SK-N-SH treated with all-trans-retinoic acid at 6 μM for 48 hours (cell line): ENCODE measurements around the gene KPTN.

ENCODE experiments used
- ATAC-seq: fragments of 200-7000 bp; cut with Tn5 transposase; 3 replicates; pipeline ENCODE4 v1.9.1; 2020; ENCODE audit warnings: mild to moderate bottlenecking, moderate library complexity
- ARNTL ChIP-seq: fragments of 450-650 bp; formaldehyde crosslinking; IDR thresholded peaks from 2 replicates; pipeline ENCODE4 v1.5.0; 2020; ENCODE audit warnings: low read depth, mild to moderate bottlenecking, moderate library complexity, borderline replicate concordance
- BACH2 ChIP-seq: fragments of 250-450 bp; sonication (Bioruptor Pico); IDR thresholded peaks from 2 replicates; pipeline ENCODE4 v1.9.0; 2021; ENCODE audit warnings: mild to moderate bottlenecking, borderline replicate concordance
- CREB5 ChIP-seq: fragments of 250-450 bp; sonication (Bioruptor Pico); IDR thresholded peaks from 2 replicates; pipeline ENCODE4 v1.5.1; 2020; ENCODE audit warnings: low read depth, mild to moderate bottlenecking, moderate library complexity
- CSRNP3 ChIP-seq: fragments of 250-450 bp; sonication (Bioruptor Pico); IDR thresholded peaks from 2 replicates; pipeline ENCODE4 v1.5.1; 2021; ENCODE audit warnings: mild to moderate bottlenecking, moderate library complexity
- ESRRG ChIP-seq: fragments of 250-450 bp; sonication (Bioruptor Pico); IDR thresholded peaks from 2 replicates; pipeline ENCODE4 v1.6.1; 2021; ENCODE audit warnings: mild to moderate bottlenecking
- GLIS3 ChIP-seq: fragments of 250-450 bp; sonication (Bioruptor Pico); IDR thresholded peaks from 2 replicates; pipeline ENCODE4 v1.5.0; 2020; ENCODE audit warnings: mild to moderate bottlenecking, moderate library complexity
- OSR1 ChIP-seq: fragments of 250-450 bp; sonication (Bioruptor Pico); IDR thresholded peaks from 2 replicates; pipeline ENCODE4 v1.8.0; 2022; ENCODE audit warnings: moderate library complexity, mild to moderate bottlenecking, inconsistent platforms
- PATZ1 ChIP-seq: fragments of 250-450 bp; sonication (Bioruptor Pico); IDR thresholded peaks from 2 replicates; pipeline ENCODE4 v1.8.0; 2020; ENCODE audit warnings: mild to moderate bottlenecking, moderate library complexity, borderline replicate concordance
- POU6F1 ChIP-seq: fragments of 250-450 bp; sonication (Bioruptor Pico); IDR thresholded peaks from 2 replicates; pipeline ENCODE4 v1.8.0; 2021; ENCODE audit warnings: low read depth, mild to moderate bottlenecking, moderate library complexity, borderline replicate concordance
- PPARA ChIP-seq: fragments of 250-450 bp; sonication (Bioruptor Pico); IDR thresholded peaks from 2 replicates; pipeline ENCODE4 v1.5.0; 2020; ENCODE audit warnings: mild to moderate bottlenecking, borderline replicate concordance
- SNAI2 ChIP-seq: fragments of 250-450 bp; sonication (Bioruptor Pico); IDR thresholded peaks from 2 replicates; pipeline ENCODE4 v1.5.0; 2020; ENCODE audit warnings: mild to moderate bottlenecking, moderate library complexity
- TOX ChIP-seq: fragments of 250-450 bp; sonication (Bioruptor Pico); IDR thresholded peaks from 2 replicates; pipeline ENCODE4 v1.8.0; 2021; ENCODE audit warnings: mild to moderate bottlenecking, moderate library complexity, borderline replicate concordance
- ZFP30 ChIP-seq: fragments of 450-650 bp; formaldehyde crosslinking; IDR thresholded peaks from 2 replicates; pipeline ENCODE4 v1.5.0; 2022; ENCODE audit warnings: mild to moderate bottlenecking, moderate library complexity
- ZNF565 ChIP-seq: fragments of 450-650 bp; formaldehyde crosslinking; conservative IDR thresholded peaks from 2 replicates; pipeline ENCODE4 v1.5.0; 2020; ENCODE audit warnings: low read depth, mild to moderate bottlenecking, moderate library complexity
- ZNF8 ChIP-seq: fragments of 450-650 bp; formaldehyde crosslinking; IDR thresholded peaks from 2 replicates; pipeline ENCODE4 v1.5.0; 2020; ENCODE audit warnings: mild to moderate bottlenecking, moderate library complexity

The KPTN gene

GRCh38 chr19:47448360-47448727, 35.7 kb downstream of the KPTN start (continued):
- TF ChIP-seq CREB5 (CRISPR knock-in tag) (no peak), GLIS3 (CRISPR knock-in tag) (no peak), TOX (CRISPR knock-in tag) (no peak), ZNF8 (CRISPR knock-in tag) (no peak), ZFP30 (CRISPR knock-in tag) (no peak), BACH2 (CRISPR knock-in tag) (no peak), ESRRG (CRISPR knock-in tag) (no peak), OSR1 (CRISPR knock-in tag) (no peak), SNAI2 (CRISPR knock-in tag) (no peak)

GRCh38 chr19:47447470-47448359, 36.3 kb downstream of the KPTN start:
- TF ChIP-seq SNAI2 (CRISPR knock-in tag) (0 out of 2 replicates have a peak, but pooled peaks have one; percentile 17), PPARA (no peak)
- peak; percentile 81 for ATAC-seq

- no peak for TF ChIP-seq GLIS3 (CRISPR knock-in tag)
- TF ChIP-seq PATZ1 (CRISPR knock-in tag) = no peak
- TF ChIP-seq POU6F1 (CRISPR knock-in tag) = no peak
- TF ChIP-seq ZFP30 (CRISPR knock-in tag) = no peak
- no peak for TF ChIP-seq BACH2 (CRISPR knock-in tag)
- TF ChIP-seq ARNTL (CRISPR knock-in tag) = no peak
- TF ChIP-seq ZNF565 = no peak
- TF ChIP-seq CSRNP3 (CRISPR knock-in tag) = no peak
Observed at GRCh38 chr19:47446534-47447469, 37.2 kb downstream of the KPTN start.

GRCh38 chr19:47445937-47446402, 38.0 kb downstream of the KPTN start:
- no peak for TF ChIP-seq ARNTL (CRISPR knock-in tag)
- no peak for TF ChIP-seq CSRNP3 (CRISPR knock-in tag)
- ATAC-seq = peak; percentile 71

More at GRCh38 chr19:47446534-47447469, 37.2 kb downstream of the KPTN start:
- ATAC-seq = peak; percentile 78
